HuH-7 (cell line): ENCODE data around the gene KIAA0586.
"Not testable (repeated sequence)": the region's sequence is repeated elsewhere in the genome, so short reads cannot be mapped to it uniquely, and the experiment has no call there.

ENCODE experiments used
- DNase-seq: peaks from one replicate; pipeline ENCODE4 v3.0.0; 2011; ENCODE audit warnings: low spot score

Gene KIAA0586

GRCh38 chr14:58427281-58428117, at the start of gene KIAA0586, which contains the start of gene TIMM9:
Gene KIAA0586, plus strand, starts transcription at chr14:58427719. Its CDS starts 546 bp downstream, at chr14:58428265.
Gene TIMM9, minus strand, starts transcription at chr14:58427531. Its CDS starts 15,586 bp downstream, at chr14:58411945.
- DNase-seq: peak; percentile 77

- DNase-seq: no peak
Observed at GRCh38 chr14:58390830-58391229, 36.7 kb upstream of the KIAA0586 start.

GRCh38 chr14:58395562-58395811, 32.0 kb upstream of the KIAA0586 start:
- no peak for DNase-seq

GRCh38 chr14:58395812-58396788, 31.4 kb upstream of the KIAA0586 start, which contains the start of gene TOMM20L:
Gene TOMM20L, plus strand, starts transcription at chr14:58395930. Its CDS starts 28 bp downstream, at chr14:58395958.
- peak; percentile 87 for DNase-seq

GRCh38 chr14:58397156-58397555, 30.4 kb upstream of the KIAA0586 start:
- DNase-seq: no peak

- DNase-seq: no peak
Observed at GRCh38 chr14:58398495-58398894, 29.0 kb upstream of the KIAA0586 start.

- no peak for DNase-seq
Observed at GRCh38 chr14:58398895-58399294, 28.6 kb upstream of the KIAA0586 start.

- no peak for DNase-seq
Observed at GRCh38 chr14:58401587-58401986, 25.9 kb upstream of the KIAA0586 start.

GRCh38 chr14:58408681-58409215, 18.8 kb upstream of the KIAA0586 start:
- no peak for DNase-seq

GRCh38 chr14:58414845-58415244, 12.7 kb upstream of the KIAA0586 start:
- no peak for DNase-seq

- DNase-seq: no peak
Observed at GRCh38 chr14:58415636-58416547, 11.6 kb upstream of the KIAA0586 start.

- DNase-seq: not testable (repeated sequence)
Observed at GRCh38 chr14:58416934-58417333, 10.6 kb upstream of the KIAA0586 start.

- peak; percentile 31 for DNase-seq
Observed at GRCh38 chr14:58426670-58427280, 744 bp upstream of the KIAA0586 start.

- DNase-seq: peak; percentile 23
Observed at GRCh38 chr14:58428118-58428683, 682 bp downstream of the KIAA0586 start.

GRCh38 chr14:58430156-58430555, 2.6 kb downstream of the KIAA0586 start:
- DNase-seq: no peak

- no peak for DNase-seq
Observed at GRCh38 chr14:58439476-58439875, 12.0 kb downstream of the KIAA0586 start.

- no peak for DNase-seq
Observed at GRCh38 chr14:58444627-58445026, 17.1 kb downstream of the KIAA0586 start.

- DNase-seq: no peak
Observed at GRCh38 chr14:58455593-58456265, 28.2 kb downstream of the KIAA0586 start.

- no peak for DNase-seq
Observed at GRCh38 chr14:58460772-58461171, 33.3 kb downstream of the KIAA0586 start.

GRCh38 chr14:58463147-58463546, 35.6 kb downstream of the KIAA0586 start:
- no peak for DNase-seq
